ENCODE data around the gene FNBP1.
A peak's percentile ranks its signal among the peaks of the same experiment; 100 is the strongest.

The FNBP1 gene

DNA sequence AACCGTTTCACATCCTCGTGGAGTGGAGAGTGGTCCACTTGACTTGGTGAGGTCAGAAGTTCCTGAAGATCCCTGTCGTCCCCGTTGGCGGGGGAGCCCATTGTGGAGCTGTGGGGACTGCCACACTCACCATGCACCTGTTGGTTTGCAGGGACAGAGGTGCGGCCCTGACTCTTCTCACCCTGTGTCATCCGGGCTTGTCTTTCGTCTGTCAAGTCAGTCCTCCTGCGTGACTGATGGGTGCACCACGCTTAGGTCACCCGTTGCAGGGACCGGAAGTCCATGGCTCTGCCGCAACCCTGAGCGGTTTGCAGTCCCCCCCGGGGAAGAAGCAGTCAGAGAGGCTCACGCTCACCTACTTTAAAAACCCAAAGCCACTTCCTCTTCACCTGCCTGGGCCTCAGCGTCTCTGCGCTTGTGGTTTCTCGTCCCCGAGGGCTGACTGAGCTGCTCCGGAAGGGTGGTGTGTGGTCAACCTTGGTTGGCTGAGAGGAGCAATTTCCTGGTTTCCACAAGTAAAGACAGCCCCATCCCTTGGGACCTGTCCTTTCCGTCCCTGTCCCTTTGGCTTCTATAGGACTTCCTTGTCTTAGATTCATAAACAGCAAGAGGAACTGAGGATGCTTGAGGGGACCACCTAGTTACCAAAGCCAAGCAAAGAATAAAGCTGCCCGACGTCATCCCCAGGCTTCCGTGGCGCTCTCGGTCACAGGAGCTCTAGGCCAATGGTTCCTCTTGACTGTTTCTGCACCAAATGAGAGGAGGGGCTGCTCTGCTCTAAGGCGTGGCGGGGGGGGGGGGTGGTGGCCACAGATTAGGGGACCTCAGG is 154.5 kb downstream of the FNBP1 start:
- peak; percentile 94 for DNase-seq

DNA sequence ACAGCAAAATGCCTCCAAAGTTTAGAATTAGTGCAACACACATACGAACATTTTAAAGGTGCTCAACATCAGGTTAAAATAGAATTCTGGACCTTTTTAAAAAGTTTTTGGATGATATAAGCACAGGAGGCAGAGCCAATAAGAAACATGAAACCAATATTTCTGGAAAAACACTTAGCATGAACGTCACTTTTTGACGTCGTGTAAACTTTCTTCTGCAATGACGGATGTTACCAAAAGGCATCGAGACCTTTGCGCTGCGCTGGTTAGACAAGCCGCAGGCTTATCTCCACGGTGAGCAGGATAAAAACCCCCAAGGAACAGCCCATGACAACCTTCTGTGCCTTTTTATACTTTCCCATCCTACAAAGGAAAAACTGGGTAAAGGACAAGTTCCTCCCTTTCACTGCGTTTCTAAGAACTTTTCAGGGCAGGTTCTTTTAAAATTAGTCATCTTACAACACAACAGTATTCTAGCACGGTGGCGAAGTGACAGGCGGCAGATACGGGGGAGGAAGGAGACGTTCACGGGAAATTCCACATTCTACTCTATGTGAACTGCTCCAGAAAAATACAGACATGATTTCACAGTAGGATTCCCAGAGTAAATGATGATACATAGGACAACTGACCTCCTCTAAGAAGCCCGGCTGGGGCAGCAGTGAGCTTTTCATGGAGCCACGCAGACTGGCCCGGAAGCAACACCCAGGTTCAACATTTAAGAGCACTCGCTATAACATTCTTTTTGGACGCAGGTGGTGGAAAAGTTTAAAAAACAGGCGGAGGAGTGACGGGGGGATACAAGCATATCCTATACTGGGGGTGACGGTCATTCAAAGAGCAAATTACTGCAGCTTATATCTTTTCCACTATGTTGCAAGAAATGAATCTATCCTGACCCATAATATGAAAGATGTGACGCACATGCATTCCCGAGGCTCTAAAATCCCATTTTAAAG is 155.4 kb downstream of the FNBP1 start:
- peak; percentile 82 for DNase-seq

DNA sequence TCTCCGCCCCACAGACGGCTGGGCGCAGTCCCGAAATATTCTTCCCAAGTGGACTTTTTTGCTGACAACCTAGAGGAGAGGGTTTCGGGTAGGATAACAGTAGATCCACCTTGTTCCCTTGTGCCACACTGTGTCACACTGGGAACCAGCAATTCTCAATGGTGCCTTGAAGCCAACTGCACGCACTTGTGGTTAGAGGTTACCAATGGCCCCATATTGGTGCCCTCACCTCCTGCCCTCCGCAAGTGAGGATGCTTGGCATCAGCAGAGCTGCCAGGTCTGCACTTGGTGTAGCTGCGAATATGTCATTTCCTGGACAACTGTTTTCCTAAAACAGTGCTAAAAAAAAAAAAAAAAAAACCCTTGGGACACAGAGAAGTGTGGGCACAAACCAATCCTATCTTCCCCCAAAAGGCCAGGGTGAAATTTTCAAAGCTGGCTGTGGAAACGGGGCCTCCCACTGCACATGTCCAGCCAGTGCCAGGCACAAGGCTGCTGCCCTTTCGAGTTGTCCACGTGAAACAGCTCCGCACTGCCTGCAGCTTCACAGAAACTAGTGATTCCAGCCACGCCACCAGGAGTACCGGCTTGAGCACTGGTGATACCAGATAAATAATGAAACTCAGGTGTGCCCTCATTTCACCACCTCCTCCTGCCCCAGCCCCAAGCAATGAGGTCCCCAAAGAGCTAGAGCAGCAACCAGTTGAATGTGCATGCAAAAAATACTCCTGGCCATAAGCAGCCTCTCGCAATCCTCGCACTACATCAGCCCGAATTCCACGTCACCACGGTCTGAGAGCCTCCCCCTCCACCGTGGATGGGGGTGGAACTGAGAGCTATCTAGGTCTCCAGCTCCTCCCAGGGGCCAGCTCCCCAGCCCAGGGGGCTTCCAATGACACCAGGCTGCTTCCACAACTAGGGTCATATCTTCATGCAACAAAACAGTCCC is 156.5 kb downstream of the FNBP1 start:
- DNase-seq, result peak; percentile 70

DNA sequence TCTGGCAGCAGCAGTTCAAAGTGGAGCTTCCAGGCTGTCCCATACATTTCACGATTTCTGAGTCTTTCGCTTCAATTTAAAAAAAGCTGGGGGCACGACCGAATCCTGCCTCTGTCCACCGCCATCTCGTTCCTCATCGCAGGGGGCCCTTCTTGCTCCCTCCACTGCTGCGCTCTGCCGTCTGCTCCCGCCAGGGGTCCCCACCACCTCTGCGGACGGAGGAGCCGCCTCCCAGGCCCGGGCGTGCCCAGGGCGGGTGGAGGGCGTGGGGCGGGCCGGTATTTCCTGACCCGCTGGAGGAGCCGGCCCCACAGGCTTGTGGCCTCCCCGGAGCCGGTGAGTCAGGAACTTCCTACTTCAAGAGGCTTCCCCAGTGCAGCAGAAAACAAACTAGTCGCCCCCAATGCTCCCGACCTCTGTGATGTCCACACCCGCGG is 157.3 kb downstream of the FNBP1 start:
- DNase-seq, result peak; percentile 91

DNA sequence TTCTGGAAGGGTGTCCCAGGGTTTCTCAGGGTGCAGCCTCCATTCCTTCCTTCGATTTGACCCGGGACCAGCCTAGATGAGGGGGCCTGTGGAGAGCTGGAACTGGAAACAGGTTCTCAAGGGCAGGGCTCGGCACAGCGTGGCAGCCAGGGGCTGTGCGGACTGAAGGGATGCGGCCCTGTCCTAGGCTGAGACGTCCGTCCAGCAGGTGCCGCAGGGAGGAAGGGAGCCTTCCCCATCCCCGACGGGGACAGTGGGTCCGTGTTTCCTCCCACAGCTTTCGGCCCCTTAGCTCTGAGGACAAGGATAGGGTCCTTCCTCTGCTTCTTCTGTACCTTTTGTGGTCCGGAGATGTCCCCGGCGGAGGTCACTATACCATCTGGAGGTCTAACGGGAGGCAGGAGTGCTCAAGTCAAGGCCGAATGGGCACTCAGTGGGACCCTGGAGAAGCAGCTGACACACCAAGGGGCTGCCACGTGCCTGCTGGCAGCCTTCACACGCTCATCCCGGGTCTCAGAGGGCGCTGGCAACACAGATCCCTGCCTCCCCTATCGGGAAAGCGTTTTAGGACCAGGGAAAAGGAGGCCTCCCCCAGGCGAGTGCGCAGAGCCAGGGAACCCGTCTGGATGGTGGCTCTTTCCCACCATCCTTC is 157.8 kb downstream of the FNBP1 start:
- DNase-seq, result peak; percentile 44

DNA sequence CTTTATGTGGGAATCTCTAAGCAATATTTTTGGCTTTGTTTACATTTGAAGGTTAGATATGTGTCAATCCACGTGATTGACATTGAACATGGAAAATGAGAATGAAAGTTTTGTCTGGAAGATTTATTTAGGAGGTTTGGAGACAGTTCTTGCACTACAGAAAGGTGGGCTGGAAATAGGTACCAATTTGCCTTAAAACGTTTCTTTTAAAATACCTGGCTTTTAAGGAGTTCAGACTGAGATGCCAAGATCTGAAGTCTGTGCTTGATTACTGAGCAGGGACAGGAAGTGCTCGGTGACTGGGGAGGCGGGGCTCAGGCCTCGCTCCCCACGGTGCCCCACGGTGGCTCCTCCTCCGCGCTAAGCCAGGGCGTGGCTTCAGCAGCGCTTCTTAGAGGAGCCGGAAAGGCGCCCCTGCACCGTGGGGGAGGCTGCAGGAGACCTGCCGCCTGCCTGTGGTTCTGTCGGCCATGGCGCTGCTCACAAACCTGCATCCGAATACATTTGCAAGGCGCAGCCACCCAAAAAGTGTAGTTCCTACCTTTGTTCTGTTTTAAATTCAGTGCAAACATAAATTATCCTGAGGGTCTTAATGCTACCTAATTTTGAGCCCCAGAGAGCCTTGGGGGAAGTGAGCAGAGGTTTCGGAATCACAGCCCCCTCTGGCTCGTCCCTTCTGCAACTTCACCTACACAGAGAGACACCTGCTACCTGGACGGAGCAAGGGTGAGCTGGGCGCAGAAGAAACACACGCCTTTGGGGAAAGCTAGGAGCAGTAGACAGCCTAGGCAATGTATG is 158.6 kb downstream of the FNBP1 start:
- peak; percentile 95 for DNase-seq

DNA sequence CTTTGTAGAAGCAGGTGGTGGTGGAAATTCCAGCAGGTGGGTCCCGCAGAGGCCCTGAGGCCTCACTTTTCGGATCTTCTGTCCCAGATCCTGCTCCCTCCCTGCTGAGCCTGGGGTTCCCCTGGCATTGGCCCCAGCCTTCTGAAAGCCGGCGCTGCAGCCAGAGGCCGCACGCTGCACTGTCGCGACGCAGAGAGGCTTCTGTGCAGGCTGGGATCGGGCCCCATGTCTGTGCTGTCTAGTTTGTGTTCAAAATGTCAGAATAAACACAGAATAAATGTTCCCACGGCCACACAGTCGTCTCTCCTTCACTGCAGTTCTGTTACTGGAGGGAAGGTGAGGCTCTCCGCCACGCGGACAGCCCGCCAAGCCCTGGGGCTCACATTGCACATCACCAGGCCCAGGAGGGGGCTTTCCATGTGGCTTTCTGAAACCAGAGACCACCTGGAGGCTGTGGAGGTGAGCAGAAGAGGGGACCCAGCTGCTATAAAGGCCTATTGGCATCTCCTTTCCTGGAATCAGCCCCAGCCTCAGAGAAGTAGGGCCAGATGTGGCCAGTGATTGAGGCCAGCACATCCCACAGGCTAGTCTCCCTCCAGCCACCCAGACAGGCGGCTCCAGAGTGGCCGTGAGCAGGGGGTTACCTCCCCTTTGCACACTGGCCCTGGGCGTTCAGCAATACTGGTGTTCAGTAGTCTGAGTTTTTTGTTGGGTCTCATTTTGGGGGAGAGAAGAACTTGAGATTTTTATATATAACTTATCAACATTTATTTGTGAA is 161.3 kb downstream of the FNBP1 start:
- no peak for DNase-seq

DNA sequence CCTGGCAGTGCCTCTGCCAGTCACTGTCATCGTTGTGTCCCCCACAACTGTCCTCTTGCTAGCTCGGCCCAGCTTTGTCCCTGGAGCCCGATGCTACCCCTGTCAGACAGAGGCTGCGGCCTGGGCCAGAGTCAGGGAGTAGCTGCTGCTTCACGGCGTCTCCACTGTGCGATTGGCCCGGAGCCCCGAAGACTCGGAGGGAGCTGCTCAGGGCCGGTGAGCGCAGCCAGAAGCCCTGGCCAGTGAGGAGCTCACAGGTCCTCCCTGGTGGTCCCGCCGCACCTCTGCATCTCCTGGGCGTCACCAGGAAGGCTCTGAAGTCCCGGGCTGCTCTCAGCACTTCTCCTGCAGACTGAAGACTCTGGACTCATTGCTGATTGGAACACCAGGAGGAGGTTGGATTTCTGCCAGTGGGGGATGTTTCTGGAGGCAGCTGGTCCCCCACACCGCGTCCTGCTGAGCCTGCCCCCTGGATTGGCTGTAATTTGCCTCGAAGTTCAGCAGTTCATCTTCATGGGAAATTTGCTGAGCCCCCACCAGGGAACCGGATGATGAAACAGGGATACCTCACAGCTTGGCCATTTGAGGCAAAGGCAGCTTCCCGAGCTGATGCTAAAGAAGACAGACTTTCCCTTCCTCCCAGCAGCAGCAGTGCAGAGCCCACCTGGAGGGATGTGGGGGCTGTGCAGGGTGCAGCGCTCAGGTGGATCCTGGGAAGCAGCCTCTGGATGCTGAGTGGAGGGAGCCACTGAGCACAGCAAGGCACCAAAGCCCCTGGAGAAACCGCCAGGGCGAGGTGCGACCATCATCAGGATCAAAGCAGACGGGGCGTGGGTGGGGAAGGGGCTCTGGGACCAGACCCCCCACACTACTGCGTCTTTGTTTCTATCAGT is 162.1 kb downstream of the FNBP1 start:
- DNase-seq, result no peak

DNA sequence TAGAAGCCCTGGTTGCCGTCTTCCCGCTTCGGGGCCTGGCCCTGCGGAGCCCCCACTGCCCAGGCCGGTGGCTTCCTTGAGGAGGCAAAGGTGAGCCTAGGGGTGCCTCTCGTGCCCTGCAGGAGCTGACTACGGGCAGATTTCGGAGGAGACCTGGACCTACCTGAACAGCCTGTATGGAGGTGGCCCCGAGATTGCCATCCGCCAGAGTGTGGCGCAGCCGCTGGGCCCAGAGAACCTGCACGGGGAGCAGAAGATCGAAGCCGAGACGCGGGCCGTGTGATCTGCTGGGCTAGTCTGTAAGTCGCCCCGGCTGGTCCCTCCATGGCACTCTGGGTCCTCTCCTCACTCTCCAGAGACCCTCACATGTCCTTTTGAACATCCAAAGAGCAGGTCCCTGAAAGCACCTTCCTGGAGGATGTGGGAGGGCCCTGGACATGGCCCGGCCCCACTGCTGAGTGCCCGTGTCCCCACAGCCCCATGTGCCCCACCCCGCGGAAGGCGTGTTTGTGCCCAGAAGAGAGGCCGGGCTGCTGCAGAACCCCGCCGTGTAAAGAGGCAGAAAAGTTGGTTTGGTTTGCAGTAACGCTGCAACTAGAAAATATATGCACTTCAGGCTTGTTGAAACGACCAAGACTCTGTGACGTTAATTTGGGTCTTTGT is 162.9 kb downstream of the FNBP1 start:
- no peak for DNase-seq

DNA sequence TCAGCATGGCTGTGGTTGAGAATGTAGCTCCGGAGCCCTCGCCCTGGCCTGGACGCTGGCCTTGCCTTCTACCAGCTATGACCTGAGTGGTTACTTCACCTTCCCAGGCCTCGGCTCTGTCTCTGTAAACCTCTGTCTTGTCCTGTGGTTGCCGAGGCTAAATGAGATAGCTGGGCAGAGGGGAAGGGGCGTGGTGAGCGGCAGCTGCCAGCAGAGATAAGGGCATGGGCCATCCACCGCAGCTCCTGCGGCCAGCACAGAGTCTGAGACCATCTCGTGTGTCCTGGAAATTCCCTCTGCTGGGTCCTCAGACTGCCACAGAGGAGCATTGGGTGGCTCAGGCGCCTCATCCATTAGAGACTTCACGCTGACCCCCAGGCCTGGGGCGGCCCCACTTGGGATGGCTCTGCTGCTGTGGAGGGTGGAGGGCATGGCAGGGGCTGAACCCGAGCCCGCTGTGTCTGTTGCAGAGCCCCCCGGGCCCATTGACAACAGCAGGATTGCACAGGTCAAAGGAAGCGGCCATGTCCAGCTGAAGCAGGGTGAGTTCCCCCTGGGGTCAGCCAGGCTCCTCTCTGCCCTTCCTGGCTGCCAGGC is 163.8 kb downstream of the FNBP1 start:
- DNase-seq, result no peak

DNA sequence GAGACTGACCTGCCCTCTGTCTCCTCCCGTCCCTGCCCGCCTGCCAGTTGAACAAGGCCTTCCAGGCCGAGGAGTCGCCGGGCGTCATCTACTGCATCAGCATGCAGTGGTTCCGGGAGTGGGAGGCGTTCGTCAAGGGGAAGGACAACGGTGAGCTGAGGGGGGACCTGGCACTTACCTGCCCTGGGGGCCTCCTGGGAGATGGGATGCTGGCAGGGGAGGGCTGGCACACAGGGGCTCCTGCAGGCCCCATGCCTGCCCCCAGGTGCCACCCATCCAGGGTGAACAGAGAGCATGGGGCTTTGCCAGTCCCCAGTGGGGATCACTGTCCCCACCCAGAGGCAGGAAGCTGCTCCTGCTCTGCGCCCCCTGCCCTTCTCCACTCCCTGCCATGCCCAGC is 164.7 kb downstream of the FNBP1 start:
- DNase-seq, result no peak

DNA sequence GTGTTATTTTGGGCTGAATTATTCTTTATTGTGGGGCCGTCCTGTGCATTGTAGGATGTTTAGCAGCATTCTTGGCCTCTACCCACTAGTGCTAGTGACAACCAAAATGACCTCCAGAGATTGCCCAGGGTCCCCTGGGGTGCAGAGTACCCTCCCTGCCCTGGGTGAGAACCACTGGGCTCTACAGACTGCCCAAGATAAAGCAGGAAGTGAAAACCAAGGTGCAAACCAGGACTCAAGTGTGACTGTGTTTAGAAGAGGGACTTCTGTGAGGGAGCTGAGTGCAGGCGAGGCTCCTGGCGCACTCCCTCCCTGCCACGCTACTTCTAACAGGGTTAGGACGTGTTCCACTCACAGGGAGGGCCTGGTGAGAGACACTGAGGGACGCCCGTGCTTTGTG is 166.2 kb downstream of the FNBP1 start:
- DNase-seq, result no peak

DNA sequence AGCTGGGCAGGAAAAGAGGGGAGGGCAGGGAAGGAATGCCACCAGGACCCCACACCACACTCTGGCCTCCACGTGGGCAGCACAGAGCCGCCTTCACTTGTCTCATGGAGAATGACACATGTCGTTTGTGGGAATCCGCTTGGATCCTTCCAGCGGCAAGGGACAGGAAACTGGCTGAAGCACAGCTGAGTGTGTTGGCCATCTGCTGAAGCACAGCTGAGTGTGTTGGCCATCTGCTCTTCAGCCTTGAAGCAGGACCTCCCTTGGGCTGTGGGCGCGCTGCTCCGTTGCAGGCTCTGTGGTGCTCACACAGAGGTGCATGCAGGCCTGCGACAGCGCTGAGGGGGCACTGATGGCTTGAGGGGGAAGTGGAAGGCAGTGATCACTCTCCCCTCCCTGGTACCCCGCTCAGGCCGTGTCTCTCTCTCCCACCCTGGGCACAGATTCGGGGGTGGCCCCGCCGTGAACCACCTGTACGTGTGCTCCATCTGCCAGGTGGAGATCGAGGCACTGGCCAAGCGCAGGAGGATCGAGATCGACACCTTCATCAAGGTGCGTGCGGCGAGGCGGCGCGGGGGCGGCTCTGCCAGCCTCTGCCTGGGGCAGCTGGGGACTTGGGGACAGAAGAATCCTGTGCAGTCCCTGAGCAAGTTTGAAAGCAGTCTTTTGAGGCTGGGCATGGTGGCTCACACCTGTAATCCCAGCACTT is 167.1 kb downstream of the FNBP1 start:
- DNase-seq, result no peak

DNA sequence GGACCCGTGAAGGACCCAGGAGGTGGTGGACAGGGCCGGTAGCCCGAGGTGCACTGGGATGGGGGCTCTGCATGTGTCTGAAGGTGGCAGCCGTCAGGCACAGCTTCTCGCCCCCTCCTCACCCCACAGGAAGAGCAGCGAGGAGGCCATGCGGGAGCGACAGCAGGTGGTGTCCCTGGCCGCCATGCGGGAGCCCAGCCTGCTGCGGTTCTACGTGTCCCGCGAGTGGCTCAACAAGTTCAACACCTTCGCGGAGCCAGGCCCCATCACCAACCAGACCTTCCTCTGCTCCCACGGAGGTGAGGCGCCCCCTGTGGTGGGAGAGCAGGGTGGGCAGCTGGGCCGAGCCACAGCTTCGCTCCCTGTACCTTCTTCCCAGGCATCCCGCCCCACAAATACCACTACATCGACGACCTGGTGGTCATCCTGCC is 167.8 kb downstream of the FNBP1 start:
- no peak for DNase-seq

DNA sequence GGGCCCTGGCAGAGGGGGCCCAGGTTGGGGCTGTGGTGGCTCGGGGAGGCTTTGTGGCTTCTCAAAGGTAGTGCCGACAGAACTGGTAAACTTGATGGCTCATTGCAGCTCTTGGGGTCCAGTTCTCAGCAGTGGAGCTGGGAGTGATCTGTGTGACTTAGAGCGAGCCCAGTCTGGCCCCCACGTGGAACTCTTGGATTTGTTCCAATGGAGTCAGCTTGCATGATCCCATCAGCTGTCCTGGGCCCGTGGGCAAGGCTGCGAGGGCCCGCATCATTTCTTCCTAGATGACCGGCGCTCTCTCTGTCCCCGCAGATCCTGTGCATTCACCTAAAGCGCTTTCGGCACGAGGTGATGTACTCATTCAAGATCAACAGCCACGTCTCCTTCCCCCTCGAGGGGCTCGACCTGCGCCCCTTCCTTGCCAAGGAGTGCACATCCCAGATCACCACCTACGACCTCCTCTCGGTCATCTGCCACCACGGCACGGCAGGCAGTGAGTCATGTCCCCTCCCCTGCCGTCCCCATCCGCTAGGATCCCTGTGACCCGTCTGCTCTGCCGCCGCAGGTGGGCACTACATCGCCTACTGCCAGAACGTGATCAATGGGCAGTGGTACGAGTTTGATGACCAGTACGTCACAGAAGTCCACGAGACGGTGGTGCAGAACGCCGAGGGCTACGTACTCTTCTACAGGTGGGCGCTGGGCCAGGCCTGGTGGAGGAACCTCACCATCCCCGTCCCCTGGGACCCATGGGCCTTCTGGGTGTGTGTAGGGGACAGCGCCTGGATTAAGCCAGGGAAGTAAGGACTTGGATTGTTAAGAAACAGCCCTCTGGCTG is 168.5 kb downstream of the FNBP1 start:
- DNase-seq, result no peak

DNA sequence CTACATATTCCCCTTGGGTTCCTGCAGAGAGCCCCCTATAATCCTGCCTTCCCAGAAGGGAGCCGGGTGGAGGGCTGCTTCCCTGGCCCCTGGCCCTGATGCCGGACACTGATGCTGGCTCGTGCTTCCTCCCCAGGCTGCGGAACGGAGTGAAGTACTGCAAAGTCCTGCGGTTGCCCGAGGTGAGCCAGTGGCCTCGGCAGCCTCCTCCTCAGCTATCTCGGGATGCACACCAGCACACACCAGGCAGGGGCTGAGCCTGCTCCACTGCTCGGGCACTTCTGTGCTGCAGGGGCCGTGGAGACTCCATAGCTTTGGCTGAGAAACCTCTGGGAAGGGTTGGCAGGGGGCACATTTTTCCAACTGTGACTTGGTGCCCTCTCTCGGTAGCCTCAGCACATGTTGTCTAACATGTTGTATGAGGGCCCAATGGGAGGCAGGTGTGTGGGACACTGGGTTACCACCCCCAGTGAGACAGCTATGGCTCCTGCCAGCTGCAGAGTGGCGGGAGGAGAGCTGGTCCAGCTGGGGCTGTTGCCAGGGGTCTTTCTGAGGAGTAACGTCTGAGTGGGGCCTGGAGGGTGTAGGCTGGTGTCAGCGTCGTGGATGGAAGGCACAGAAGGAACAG is 169.3 kb downstream of the FNBP1 start:
- no peak for DNase-seq

All from CD4-positive, alpha-beta T cell treated with Interleukin-12 subunit alpha and Interleukin-12 subunit beta, for 1 hour (primary cell).